Testis (tissue), 2 donors: ENCODE measurements around the gene WSB2.

Experiments
- POLR2A ChIP-seq: fragments of 450-650 bp; IDR thresholded peaks from one replicate; pipeline ENCODE4 v1.6.1; 2017; ENCODE audit warnings: antibody characterized with exemption, mild to moderate bottlenecking, moderate library complexity
- TF ChIP-seq, protein P1 (sequence below), 3 experiments: fragments of 450-650 bp in 2 of 3; fragments of 200-600 bp in 1 of 3; sonication (generic) in 1 of 3; IDR thresholded peaks; one replicate each; pipeline ENCODE4 v1.5.1; 2016 to 2019; ENCODE audit warnings: antibody characterized with exemption in 3 of 3, mild to moderate bottlenecking in 2 of 3, moderate library complexity in 1 of 3

- TF ChIP-seq, protein P1, sequence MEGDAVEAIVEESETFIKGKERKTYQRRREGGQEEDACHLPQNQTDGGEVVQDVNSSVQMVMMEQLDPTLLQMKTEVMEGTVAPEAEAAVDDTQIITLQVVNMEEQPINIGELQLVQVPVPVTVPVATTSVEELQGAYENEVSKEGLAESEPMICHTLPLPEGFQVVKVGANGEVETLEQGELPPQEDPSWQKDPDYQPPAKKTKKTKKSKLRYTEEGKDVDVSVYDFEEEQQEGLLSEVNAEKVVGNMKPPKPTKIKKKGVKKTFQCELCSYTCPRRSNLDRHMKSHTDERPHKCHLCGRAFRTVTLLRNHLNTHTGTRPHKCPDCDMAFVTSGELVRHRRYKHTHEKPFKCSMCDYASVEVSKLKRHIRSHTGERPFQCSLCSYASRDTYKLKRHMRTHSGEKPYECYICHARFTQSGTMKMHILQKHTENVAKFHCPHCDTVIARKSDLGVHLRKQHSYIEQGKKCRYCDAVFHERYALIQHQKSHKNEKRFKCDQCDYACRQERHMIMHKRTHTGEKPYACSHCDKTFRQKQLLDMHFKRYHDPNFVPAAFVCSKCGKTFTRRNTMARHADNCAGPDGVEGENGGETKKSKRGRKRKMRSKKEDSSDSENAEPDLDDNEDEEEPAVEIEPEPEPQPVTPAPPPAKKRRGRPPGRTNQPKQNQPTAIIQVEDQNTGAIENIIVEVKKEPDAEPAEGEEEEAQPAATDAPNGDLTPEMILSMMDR (IDR thresholded peaks at IDR 0.05) = no peak
- TF ChIP-seq POLR2A = no peak
These were observed 66.2 kb downstream of the WSB2 start for GRCh38 chr12:117994551-117995438.
